Tibial nerve (tissue), 3 donors: ENCODE measurements around the gene SERPINH1.

Source experiments
- POLR2A ChIP-seq, 2 donors: fragments of 450-650 bp; IDR thresholded peaks; one replicate each; pipeline ENCODE4 v1.6.1; 2017; ENCODE audit warnings: antibody characterized with exemption in 2 of 2, mild to moderate bottlenecking in 2 of 2, moderate library complexity in 2 of 2
- TF ChIP-seq, protein P1 (sequence below), 5 experiments: fragments of 200-600 bp in 3 of 5; fragments of 450-650 bp in 2 of 5; sonication (generic) in 3 of 5; IDR thresholded peaks; one replicate each; pipeline ENCODE4 v1.5.1; 2016 to 2019; ENCODE audit warnings: antibody characterized with exemption in 5 of 5, mild to moderate bottlenecking in 3 of 5, moderate library complexity in 2 of 5

DNA sequence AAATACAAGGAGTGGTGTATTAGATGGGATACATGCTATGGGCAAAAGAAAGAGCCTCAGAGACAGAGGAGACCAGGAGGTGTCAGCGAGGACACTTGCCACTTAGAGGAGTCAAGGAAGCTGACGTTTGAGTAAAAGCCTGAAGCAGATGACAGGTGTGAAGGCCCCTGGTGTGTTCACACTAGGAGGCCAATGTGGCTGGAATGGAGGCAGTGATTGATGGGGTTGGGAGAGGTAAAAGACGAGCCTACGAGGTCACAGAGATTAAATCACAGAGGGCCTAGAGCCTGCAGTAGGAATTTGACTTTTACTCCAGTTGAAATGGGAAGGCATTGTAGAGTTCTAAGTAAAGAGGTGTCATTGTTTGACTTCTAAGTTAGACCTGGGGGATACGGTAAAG, 24.3 kb upstream of the SERPINH1 start:
- no peak for TF ChIP-seq POLR2A (IDR thresholded peaks at IDR 0.05)
- TF ChIP-seq, protein P1, sequence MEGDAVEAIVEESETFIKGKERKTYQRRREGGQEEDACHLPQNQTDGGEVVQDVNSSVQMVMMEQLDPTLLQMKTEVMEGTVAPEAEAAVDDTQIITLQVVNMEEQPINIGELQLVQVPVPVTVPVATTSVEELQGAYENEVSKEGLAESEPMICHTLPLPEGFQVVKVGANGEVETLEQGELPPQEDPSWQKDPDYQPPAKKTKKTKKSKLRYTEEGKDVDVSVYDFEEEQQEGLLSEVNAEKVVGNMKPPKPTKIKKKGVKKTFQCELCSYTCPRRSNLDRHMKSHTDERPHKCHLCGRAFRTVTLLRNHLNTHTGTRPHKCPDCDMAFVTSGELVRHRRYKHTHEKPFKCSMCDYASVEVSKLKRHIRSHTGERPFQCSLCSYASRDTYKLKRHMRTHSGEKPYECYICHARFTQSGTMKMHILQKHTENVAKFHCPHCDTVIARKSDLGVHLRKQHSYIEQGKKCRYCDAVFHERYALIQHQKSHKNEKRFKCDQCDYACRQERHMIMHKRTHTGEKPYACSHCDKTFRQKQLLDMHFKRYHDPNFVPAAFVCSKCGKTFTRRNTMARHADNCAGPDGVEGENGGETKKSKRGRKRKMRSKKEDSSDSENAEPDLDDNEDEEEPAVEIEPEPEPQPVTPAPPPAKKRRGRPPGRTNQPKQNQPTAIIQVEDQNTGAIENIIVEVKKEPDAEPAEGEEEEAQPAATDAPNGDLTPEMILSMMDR (IDR thresholded peaks at IDR 0.05) = no peak
